ENCODE measurements around the gene MRPL47. TPM values are rescaled to one million over a fixed set of nuclear protein-coding genes. Genes with fewer than 3 reads are reported as not detected.

Gene MRPL47
- total and polyA plus RNA-seq, 2 experiments from 2014 or later = 46.7 to 229 TPM

DNA sequence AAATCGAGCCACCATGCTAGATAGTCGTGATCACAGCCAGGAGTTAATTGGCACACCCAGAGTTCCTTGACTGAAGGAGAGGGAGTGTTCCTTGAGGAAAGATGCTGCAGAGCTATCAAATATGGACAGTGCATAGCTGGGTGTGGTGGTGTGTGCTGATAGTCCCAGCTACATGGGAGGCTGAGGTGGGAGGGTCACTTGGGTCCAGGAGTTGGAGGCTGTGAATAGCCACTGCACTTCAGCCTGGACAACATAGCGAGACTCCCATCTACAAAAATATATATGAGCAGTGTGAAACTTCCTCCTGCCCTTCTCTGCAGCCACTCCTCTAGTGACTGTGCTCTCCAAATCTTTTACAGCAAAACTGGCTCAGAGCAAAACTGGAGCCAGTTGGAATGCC, 38.4 kb upstream of the MRPL47 start (continued):
- TF ChIP-seq CREB1 (CRISPR knock-in tag; IDR thresholded peaks at IDR 0.05; ENCODE audit: low read depth) (no peak), ZNF331 (CRISPR knock-in tag; IDR thresholded peaks at IDR 0.05; ENCODE audit: low read depth) (no peak)

DNA sequence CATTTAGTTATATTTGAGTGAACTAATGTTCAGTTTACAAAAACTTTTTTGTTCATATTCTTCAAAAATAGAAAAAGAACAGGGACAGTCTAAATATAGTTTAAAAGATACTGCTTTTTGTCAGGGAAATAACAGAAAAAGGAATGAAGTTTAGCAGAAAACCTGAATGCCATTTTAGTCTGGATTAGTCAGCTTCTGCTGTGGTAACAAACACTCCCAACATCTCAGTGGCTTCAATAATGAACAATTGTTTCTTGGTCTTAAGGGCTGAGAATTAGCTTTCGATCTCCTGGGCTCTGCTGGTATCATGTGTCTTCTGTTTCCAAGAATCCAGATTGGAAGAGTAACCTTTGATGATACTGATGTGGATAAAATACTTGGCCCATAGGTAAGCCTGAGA, 36.0 kb upstream of the MRPL47 start:
- Histone ChIP-seq H3F3A (replicated peaks; ENCODE audit: low read depth) (no peaks in the 10 kb centered on the region), H3K4me1 (ENCODE audit: insufficient read depth) (no peaks in the 10 kb centered on the region), H3K4me2 (no peak overlapping the region), H2AFZ (no peak overlapping the region), H3K27me3 (ENCODE audit: insufficient read depth) (no peaks in the 10 kb centered on the region), H4K20me1 (replicated peaks; ENCODE audit: insufficient read depth) (no peaks in the 10 kb centered on the region), H3K9me2 (ENCODE audit: insufficient read depth) (no peaks in the 10 kb centered on the region), H3K4me3 (no peak overlapping the region), H3K36me3 (ENCODE audit: insufficient read depth) (no peaks in the 10 kb centered on the region), H3K79me2 (replicated peaks; ENCODE audit: insufficient read depth) (no peaks in the 10 kb centered on the region), H3K27ac (ENCODE audit: low read depth) (no peak overlapping the region)
- Mint-ChIP-seq H3K27me3 (ENCODE audit: insufficient read depth, low read depth, poor library complexity) (peaks cover 7% of the 10 kb centered on the region), H3K9me3 (no peaks in the 10 kb centered on the region), H3K4me1 (no peaks in the 10 kb centered on the region), H3K27ac (no peak overlapping the region), H3K4me3 (no peak overlapping the region), H3K36me3 (ENCODE audit: low read depth) (no peaks in the 10 kb centered on the region)
- TF ChIP-seq CREB1 (CRISPR knock-in tag; IDR thresholded peaks at IDR 0.05; ENCODE audit: low read depth) = no peak
- TF ChIP-seq, protein P1, sequence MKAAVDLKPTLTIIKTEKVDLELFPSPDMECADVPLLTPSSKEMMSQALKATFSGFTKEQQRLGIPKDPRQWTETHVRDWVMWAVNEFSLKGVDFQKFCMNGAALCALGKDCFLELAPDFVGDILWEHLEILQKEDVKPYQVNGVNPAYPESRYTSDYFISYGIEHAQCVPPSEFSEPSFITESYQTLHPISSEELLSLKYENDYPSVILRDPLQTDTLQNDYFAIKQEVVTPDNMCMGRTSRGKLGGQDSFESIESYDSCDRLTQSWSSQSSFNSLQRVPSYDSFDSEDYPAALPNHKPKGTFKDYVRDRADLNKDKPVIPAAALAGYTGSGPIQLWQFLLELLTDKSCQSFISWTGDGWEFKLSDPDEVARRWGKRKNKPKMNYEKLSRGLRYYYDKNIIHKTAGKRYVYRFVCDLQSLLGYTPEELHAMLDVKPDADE (IDR thresholded peaks at IDR 0.05) = no peak
- TF ChIP-seq ZNF114 (CRISPR knock-in tag; IDR thresholded peaks at IDR 0.05) = no peak
- no peak for TF ChIP-seq JUNB (IDR thresholded peaks at IDR 0.05; ENCODE audit: unreplicated experiment)
- TF ChIP-seq NANOG (IDR thresholded peaks at IDR 0.05; ENCODE audit: borderline replicate concordance) = no peak
- no peak for TF ChIP-seq STAT1 (IDR thresholded peaks at IDR 0.05; ENCODE audit: unreplicated experiment)
- TF ChIP-seq EZH2 (IDR thresholded peaks at IDR 0.05; ENCODE audit: low read depth, unreplicated experiment) = no peak
- DNase-seq (ENCODE audit: low spot score) (no peak), ATAC-seq (no peak)

DNA sequence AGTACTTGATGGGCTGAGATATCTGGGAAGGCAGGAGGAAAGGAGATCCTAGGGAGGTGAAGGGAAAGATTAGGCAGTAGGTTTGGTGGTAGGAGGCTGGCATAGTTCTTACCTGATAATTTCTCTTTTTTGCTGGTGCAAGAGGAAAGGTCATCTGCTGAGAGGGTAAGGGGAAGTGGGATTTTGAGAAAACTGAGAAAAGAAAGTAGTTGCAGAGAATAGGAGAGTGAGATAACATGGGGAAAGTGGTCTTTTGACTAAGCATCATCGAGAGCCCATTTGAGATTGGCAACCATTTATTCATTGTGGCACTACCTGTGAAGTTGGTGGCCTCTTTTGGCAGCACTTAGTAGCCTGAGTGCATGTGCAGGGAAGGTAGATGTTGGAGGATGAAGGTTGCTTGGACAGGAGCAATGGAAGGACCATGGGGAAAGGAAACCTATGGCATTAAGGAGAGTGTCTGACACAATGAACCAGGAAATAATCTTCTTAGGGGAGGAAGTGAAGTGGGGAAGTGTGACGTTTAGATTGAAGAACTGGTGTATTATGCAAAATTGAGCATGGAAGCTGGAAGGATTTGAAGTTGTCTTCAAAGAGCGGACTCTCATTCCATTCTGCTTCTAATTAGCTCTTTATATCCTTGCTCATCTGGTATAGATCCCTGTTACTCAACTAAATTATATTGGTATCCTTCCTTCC, 26.5 kb upstream of the MRPL47 start:
- H3K36me3 Mint-ChIP-seq (ENCODE audit: low read depth) = no peaks in the 10 kb centered on the region
- Histone ChIP-seq H3K27ac (ENCODE audit: low read depth) (no peak overlapping the region), H3K4me3 (no peak overlapping the region), H3K79me2 (replicated peaks; ENCODE audit: insufficient read depth) (no peaks in the 10 kb centered on the region), H2AFZ (no peak overlapping the region), H3K4me1 (ENCODE audit: insufficient read depth) (no peaks in the 10 kb centered on the region), H3F3A (replicated peaks; ENCODE audit: low read depth) (no peaks in the 10 kb centered on the region), H3K4me2 (no peak overlapping the region), H4K20me1 (replicated peaks; ENCODE audit: insufficient read depth) (no peaks in the 10 kb centered on the region), H3K36me3 (ENCODE audit: insufficient read depth) (no peaks in the 10 kb centered on the region), H3K27me3 (ENCODE audit: insufficient read depth) (no peaks in the 10 kb centered on the region), H3K9me2 (ENCODE audit: insufficient read depth) (no peaks in the 10 kb centered on the region)
- H3K4me1 Mint-ChIP-seq = peaks cover 7% of the 10 kb centered on the region; the same call in 2 of the 3 replicates
- H3K4me3 Mint-ChIP-seq = no peak overlapping the region
- no peak for ATAC-seq
- no peak overlapping the region for H3K27ac Mint-ChIP-seq
- no peaks in the 10 kb centered on the region for H3K27me3 Mint-ChIP-seq (ENCODE audit: insufficient read depth, low read depth, poor library complexity)
- H3K9me3 Mint-ChIP-seq = no peaks in the 10 kb centered on the region
- DNase-seq (ENCODE audit: low spot score) = no peak
- TF ChIP-seq EZH2 (IDR thresholded peaks at IDR 0.05; ENCODE audit: low read depth, unreplicated experiment) (no peak), ZNF114 (CRISPR knock-in tag; IDR thresholded peaks at IDR 0.05) (no peak), JUNB (IDR thresholded peaks at IDR 0.05; ENCODE audit: unreplicated experiment) (no peak), POLR2AphosphoS5 (IDR thresholded peaks at IDR 0.05; ENCODE audit: low read depth) (no peak), ZNF331 (CRISPR knock-in tag; IDR thresholded peaks at IDR 0.05; ENCODE audit: low read depth) (no peak)
- TF ChIP-seq, protein P2, sequence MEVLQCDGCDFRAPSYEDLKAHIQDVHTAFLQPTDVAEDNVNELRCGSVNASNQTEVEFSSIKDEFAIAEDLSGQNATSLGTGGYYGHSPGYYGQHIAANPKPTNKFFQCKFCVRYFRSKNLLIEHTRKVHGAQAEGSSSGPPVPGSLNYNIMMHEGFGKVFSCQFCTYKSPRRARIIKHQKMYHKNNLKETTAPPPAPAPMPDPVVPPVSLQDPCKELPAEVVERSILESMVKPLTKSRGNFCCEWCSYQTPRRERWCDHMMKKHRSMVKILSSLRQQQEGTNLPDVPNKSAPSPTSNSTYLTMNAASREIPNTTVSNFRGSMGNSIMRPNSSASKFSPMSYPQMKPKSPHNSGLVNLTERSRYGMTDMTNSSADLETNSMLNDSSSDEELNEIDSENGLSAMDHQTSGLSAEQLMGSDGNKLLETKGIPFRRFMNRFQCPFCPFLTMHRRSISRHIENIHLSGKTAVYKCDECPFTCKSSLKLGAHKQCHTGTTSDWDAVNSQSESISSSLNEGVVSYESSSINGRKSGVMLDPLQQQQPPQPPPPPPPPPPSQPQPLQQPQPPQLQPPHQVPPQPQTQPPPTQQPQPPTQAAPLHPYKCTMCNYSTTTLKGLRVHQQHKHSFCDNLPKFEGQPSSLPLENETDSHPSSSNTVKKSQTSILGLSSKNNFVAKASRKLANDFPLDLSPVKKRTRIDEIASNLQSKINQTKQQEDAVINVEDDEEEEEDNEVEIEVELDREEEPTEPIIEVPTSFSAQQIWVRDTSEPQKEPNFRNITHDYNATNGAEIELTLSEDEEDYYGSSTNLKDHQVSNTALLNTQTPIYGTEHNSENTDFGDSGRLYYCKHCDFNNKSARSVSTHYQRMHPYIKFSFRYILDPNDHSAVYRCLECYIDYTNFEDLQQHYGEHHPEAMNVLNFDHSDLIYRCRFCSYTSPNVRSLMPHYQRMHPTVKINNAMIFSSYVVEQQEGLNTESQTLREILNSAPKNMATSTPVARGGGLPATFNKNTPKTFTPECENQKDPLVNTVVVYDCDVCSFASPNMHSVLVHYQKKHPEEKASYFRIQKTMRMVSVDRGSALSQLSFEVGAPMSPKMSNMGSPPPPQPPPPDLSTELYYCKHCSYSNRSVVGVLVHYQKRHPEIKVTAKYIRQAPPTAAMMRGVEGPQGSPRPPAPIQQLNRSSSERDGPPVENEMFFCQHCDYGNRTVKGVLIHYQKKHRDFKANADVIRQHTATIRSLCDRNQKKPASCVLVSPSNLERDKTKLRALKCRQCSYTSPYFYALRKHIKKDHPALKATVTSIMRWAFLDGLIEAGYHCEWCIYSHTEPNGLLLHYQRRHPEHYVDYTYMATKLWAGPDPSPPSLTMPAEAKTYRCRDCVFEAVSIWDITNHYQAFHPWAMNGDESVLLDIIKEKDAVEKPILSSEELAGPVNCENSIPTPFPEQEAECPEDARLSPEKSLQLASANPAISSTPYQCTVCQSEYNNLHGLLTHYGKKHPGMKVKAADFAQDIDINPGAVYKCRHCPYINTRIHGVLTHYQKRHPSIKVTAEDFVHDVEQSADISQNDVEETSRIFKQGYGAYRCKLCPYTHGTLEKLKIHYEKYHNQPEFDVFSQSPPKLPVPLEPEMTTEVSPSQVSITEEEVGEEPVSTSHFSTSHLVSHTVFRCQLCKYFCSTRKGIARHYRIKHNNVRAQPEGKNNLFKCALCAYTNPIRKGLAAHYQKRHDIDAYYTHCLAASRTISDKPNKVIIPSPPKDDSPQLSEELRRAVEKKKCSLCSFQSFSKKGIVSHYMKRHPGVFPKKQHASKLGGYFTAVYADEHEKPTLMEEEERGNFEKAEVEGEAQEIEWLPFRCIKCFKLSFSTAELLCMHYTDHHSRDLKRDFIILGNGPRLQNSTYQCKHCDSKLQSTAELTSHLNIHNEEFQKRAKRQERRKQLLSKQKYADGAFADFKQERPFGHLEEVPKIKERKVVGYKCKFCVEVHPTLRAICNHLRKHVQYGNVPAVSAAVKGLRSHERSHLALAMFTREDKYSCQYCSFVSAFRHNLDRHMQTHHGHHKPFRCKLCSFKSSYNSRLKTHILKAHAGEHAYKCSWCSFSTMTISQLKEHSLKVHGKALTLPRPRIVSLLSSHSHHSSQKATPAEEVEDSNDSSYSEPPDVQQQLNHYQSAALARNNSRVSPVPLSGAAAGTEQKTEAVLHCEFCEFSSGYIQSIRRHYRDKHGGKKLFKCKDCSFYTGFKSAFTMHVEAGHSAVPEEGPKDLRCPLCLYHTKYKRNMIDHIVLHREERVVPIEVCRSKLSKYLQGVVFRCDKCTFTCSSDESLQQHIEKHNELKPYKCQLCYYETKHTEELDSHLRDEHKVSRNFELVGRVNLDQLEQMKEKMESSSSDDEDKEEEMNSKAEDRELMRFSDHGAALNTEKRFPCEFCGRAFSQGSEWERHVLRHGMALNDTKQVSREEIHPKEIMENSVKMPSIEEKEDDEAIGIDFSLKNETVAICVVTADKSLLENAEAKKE (CRISPR knock-in tag; IDR thresholded peaks at IDR 0.05) = no peak
- TF ChIP-seq, protein P3, sequence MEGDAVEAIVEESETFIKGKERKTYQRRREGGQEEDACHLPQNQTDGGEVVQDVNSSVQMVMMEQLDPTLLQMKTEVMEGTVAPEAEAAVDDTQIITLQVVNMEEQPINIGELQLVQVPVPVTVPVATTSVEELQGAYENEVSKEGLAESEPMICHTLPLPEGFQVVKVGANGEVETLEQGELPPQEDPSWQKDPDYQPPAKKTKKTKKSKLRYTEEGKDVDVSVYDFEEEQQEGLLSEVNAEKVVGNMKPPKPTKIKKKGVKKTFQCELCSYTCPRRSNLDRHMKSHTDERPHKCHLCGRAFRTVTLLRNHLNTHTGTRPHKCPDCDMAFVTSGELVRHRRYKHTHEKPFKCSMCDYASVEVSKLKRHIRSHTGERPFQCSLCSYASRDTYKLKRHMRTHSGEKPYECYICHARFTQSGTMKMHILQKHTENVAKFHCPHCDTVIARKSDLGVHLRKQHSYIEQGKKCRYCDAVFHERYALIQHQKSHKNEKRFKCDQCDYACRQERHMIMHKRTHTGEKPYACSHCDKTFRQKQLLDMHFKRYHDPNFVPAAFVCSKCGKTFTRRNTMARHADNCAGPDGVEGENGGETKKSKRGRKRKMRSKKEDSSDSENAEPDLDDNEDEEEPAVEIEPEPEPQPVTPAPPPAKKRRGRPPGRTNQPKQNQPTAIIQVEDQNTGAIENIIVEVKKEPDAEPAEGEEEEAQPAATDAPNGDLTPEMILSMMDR (conservative IDR thresholded peaks at IDR 0.05; ENCODE audit: low read depth in 2 of 2) = no peak

Measured in GM23338 (cell line).